CD4-positive, alpha-beta T cell (primary cell): ENCODE results near the gene OR2F2. TPM values are rescaled to one million over a fixed set of nuclear protein-coding genes. Genes with fewer than 3 reads are reported as not detected.

ENCODE experiments used
- ATAC-seq: fragments of 200-7000 bp; cut with Tn5 transposase; one replicate; pipeline ENCODE4 v1.10.0; 2022; ENCODE audit warnings: mild to moderate bottlenecking; ENCODE audit not compliant: poor library complexity
- CTCF ChIA-PET: fragments of 350-600 bp; sonication (Branson Sonifier 250); formaldehyde crosslinking; loops from one replicate; lab custom pipeline; 2021; ENCODE audit warnings: antibody characterized with exemption, inconsistent platforms; lab: Charles Lee
- POLR2A ChIA-PET: fragments of 350-600 bp; sonication (Branson Sonifier 250); formaldehyde crosslinking; loops from one replicate; lab custom pipeline; 2021; ENCODE audit warnings: antibody characterized with exemption, inconsistent platforms; lab: Charles Lee
- DNase-seq, 14 experiments: peaks; one replicate each; pipeline ENCODE4 v3.0.0-alpha.2; 2013 to 2020; ENCODE audit warnings: mixed read lengths in 2 of 14
- H3K27ac ChIP-seq, 2 donors: one replicate each; pipeline versions ENCODE4 v1.5.1 to v1.7.0; 2013; ENCODE audit warnings: low read length in 2 of 2, low read depth in 1 of 2, mild to moderate bottlenecking in 1 of 2
- H3K27me3 ChIP-seq, 2 experiments: 1 replicate in 1 of 2; 2 replicates in 1 of 2; pipeline versions ENCODE4 v1.6.1 to v1.7.0; 2013; ENCODE audit warnings: low read length in 2 of 2, control low read depth in 1 of 2, mild to moderate bottlenecking in 1 of 2, moderate library complexity in 1 of 2; ENCODE audit not compliant: insufficient read depth in 2 of 2, control insufficient read depth in 1 of 2
- H3K36me3 ChIP-seq: one replicate; pipeline ENCODE4 v1.6.1; 2013; ENCODE audit warnings: low read length, control low read depth; ENCODE audit not compliant: insufficient read depth
- H3K4me1 ChIP-seq: one replicate; pipeline ENCODE4 v1.6.1; 2013; ENCODE audit warnings: low read length, control low read depth; ENCODE audit not compliant: insufficient read depth
- H3K4me3 ChIP-seq: one replicate; pipeline ENCODE4 v1.5.1; 2013; ENCODE audit warnings: mild to moderate bottlenecking, low read length, moderate library complexity
- H3K9me3 ChIP-seq, 2 experiments: 1 replicate in 1 of 2; 2 replicates in 1 of 2; pipeline versions ENCODE4 v1.6.1 to v1.7.0; 2013; ENCODE audit warnings: low read length in 2 of 2, mild to moderate bottlenecking in 2 of 2, control low read depth in 1 of 2, moderate library complexity in 1 of 2; ENCODE audit not compliant: control insufficient read depth in 1 of 2, insufficient read depth in 1 of 2
- H3K27ac Mint-ChIP-seq: one replicate; pipeline ENCODE4 v1.8.0; 2020; ENCODE audit warnings: mixed read lengths
- H3K27me3 Mint-ChIP-seq: one replicate; pipeline ENCODE4 v1.8.0; 2021; ENCODE audit warnings: mixed read lengths
- H3K36me3 Mint-ChIP-seq: one replicate; pipeline ENCODE4 v1.8.0; 2021; ENCODE audit warnings: low read depth, mixed read lengths
- H3K4me1 Mint-ChIP-seq: one replicate; pipeline ENCODE4 v1.8.0; 2021; ENCODE audit warnings: low read depth, mixed read lengths
- H3K4me3 Mint-ChIP-seq: one replicate; pipeline ENCODE4 v1.8.0; 2020; ENCODE audit warnings: mild to moderate bottlenecking, mixed read lengths
- H3K9me3 Mint-ChIP-seq: one replicate; pipeline ENCODE4 v1.8.0; 2020; ENCODE audit warnings: mixed read lengths
- CTCF ChIP-seq: fragments of 200-600 bp; IDR thresholded peaks from one replicate; pipeline ENCODE4 v1.8.0; 2022; ENCODE audit warnings: antibody characterized with exemption, mild to moderate bottlenecking
- intact Hi-C, 2 experiments: fragments of 100-400 bp; cut with DNase I in 1 of 2; cut with micrococcal nuclease in 1 of 2; formaldehyde crosslinking; loops; one replicate each; pipeline versions ENCODE4 v1.15.1 to v1.9.0; 2023 to 2025; cut with DNase I, micrococcal nuclease
- total RNA-seq, 174 experiments: library from RNA in 2 of 174; stranded (reverse) in 2 of 174; gene quantifications; one replicate each; pipeline ENCODE4 v1.2.3 and lab custom pipeline; 2021 to 2026

The OR2F2 gene
- total RNA-seq, 2 experiments from 2014 or later = not detected

- peaks cover 0 to 8% of the 10 kb centered on the region in 2 experiments for H3K27me3 ChIP-seq
- no peak for TF ChIP-seq CTCF
- H3K4me1 ChIP-seq = no peaks in the 10 kb centered on the region
- CTCF ChIA-PET = no interaction called here
- POLR2A ChIA-PET = interaction anchor here (0.6 kb wide), 1 partner anchor 56 kb away, joined by 3 read pairs; no protein-coding TSS in a partner anchor
- H3K27ac ChIP-seq = no peak overlapping the region
- Mint-ChIP-seq H3K27ac (no peak overlapping the region), H3K9me3 (no peaks in the 10 kb centered on the region), H3K4me1 (no peaks in the 10 kb centered on the region), H3K4me3 (no peak overlapping the region), H3K27me3 (peaks cover 51% of the 10 kb centered on the region), H3K36me3 (no peaks in the 10 kb centered on the region)
- no peak for DNase-seq
- no peak overlapping the region for H3K4me3 ChIP-seq
- intact Hi-C loops = no loop called here
- H3K9me3 ChIP-seq = no peaks in the 10 kb centered on the region
- no peaks in the 10 kb centered on the region for H3K36me3 ChIP-seq
- no peak for ATAC-seq
Observed at GRCh38 chr7:143960813-143961610, 26.0 kb downstream of the OR2F2 start.

GRCh38 chr7:143965280-143965679, 30.2 kb downstream of the OR2F2 start:
- no peaks in the 10 kb centered on the region for H3K36me3 Mint-ChIP-seq
- H3K27ac ChIP-seq = no peak overlapping the region
- no peak for TF ChIP-seq CTCF
- no peaks in the 10 kb centered on the region for H3K4me1 Mint-ChIP-seq
- no peaks in the 10 kb centered on the region for H3K9me3 ChIP-seq
- H3K27me3 Mint-ChIP-seq = peaks cover 20% of the 10 kb centered on the region
- no peak overlapping the region for H3K4me3 Mint-ChIP-seq
- H3K9me3 Mint-ChIP-seq = no peaks in the 10 kb centered on the region
- H3K4me1 ChIP-seq = no peaks in the 10 kb centered on the region
- H3K27ac Mint-ChIP-seq = no peak overlapping the region
- H3K27me3 ChIP-seq = no peaks in the 10 kb centered on the region
- intact Hi-C loops = no loop called here
- H3K4me3 ChIP-seq = no peak overlapping the region
- no peaks in the 10 kb centered on the region for H3K36me3 ChIP-seq
- ChIA-PET POLR2A (no interaction called here), CTCF (no interaction called here)
- no peak for DNase-seq
- ATAC-seq = no peak

- no peaks in the 10 kb centered on the region for H3K27me3 ChIP-seq
- Mint-ChIP-seq H3K27ac (no peak overlapping the region), H3K4me1 (no peaks in the 10 kb centered on the region), H3K27me3 (peaks cover 5% of the 10 kb centered on the region), H3K4me3 (no peak overlapping the region), H3K9me3 (no peaks in the 10 kb centered on the region), H3K36me3 (no peaks in the 10 kb centered on the region)
- ATAC-seq = no peak
- H3K27ac ChIP-seq = no peak overlapping the region
- no peaks in the 10 kb centered on the region for H3K4me1 ChIP-seq
- H3K9me3 ChIP-seq = peaks cover 3 to 6% of the 10 kb centered on the region in 2 experiments
- H3K36me3 ChIP-seq = no peaks in the 10 kb centered on the region
- DNase-seq = no peak
- ChIA-PET POLR2A (no interaction called here), CTCF (no interaction called here)
- intact Hi-C loops = no loop called here
- no peak for TF ChIP-seq CTCF
- H3K4me3 ChIP-seq = no peak overlapping the region
Observed at GRCh38 chr7:143967398-143967797, 32.4 kb downstream of the OR2F2 start.
